HFF-Myc (cell line): Measurements from ENCODE around the gene CTBP2.

ENCODE experiments used
- DNase-seq: peaks from one replicate; pipeline ENCODE4 v3.0.0-alpha.2; 2011; ENCODE audit warnings: low read depth; ENCODE audit errors: extremely low read depth
- H3K4me3 ChIP-seq: replicated peaks from 2 replicates; pipeline ENCODE4 v1.5.1; 2011; ENCODE audit warnings: low read depth, mild to moderate bottlenecking, control low read depth, low read length
- CTCF ChIP-seq: IDR thresholded peaks from 2 replicates; pipeline ENCODE4 v1.5.1; 2012; ENCODE audit warnings: mild to moderate bottlenecking, low read depth, low read length, control low read depth; ENCODE audit errors: missing control alignments

The CTBP2 gene

GRCh38 chr10:125130260-125130659 is 30.1 kb downstream of the CTBP2 start:
- no peak for TF ChIP-seq CTCF
- H3K4me3 ChIP-seq, result no peak overlapping the region
- no peak for DNase-seq

GRCh38 chr10:125129076-125129458 is 31.3 kb downstream of the CTBP2 start:
- TF ChIP-seq CTCF, result no peak
- DNase-seq, result no peak
- H3K4me3 ChIP-seq, result no peak overlapping the region

GRCh38 chr10:125128397-125129075 is 31.8 kb downstream of the CTBP2 start:
- TF ChIP-seq CTCF, result no peak
- DNase-seq, result no peak
- no peak overlapping the region for H3K4me3 ChIP-seq

- H3K4me3 ChIP-seq, result no peak overlapping the region
- no peak for TF ChIP-seq CTCF
- DNase-seq, result no peak
Measured at GRCh38 chr10:125127986-125128385, 32.4 kb downstream of the CTBP2 start.

GRCh38 chr10:125127110-125127509 is 33.3 kb downstream of the CTBP2 start:
- H3K4me3 ChIP-seq, result no peak overlapping the region
- no peak for TF ChIP-seq CTCF
- no peak for DNase-seq

- TF ChIP-seq CTCF, result no peak
- H3K4me3 ChIP-seq, result no peak overlapping the region
- DNase-seq, result no peak
Measured at GRCh38 chr10:125125951-125126735, 34.2 kb downstream of the CTBP2 start.
